PC-3 (cell line): ENCODE measurements around the gene THBS3. TPM values are rescaled to one million over a fixed set of nuclear protein-coding genes. Genes with fewer than 3 reads are reported as not detected.
"Not testable (repeated sequence)": the region's sequence is repeated elsewhere in the genome, so short reads cannot be mapped to it uniquely, and the experiment has no call there.

Source experiments
- ATAC-seq: fragments of 200-7000 bp; cut with Tn5 transposase; 2 replicates; pipeline ENCODE4 v1.9.1; 2020; ENCODE audit warnings: mild to moderate bottlenecking, moderate library complexity
- BruUV-seq: library from RNA; stranded (reverse); fragments of 400-500 nt; replicated peaks from 2 replicates; lab custom pipeline; 2021; lab: Mats Ljungman, UMichigan
- CTCF ChIA-PET: fragments of 300-600 bp; sonication (Branson Sonifier 250); formaldehyde crosslinking; loops from one replicate; lab custom pipeline; 2022; ENCODE audit warnings: antibody characterized with exemption; lab: Charles Lee
- POLR2A ChIA-PET: fragments of 300-600 bp; sonication (Branson Sonifier 250); formaldehyde crosslinking; loops from one replicate; lab custom pipeline; 2022; ENCODE audit warnings: antibody characterized with exemption; ENCODE audit not compliant: unreplicated experiment; lab: Charles Lee
- DNase-seq: peaks from one replicate; pipeline ENCODE4 v3.0.0-alpha.2; 2015
- H2AFZ ChIP-seq: fragments of 300-600 bp; sonication (generic); 2 replicates; pipeline ENCODE4 v1.6.0; 2016; ENCODE audit warnings: antibody characterized with exemption, low read length
- H3F3A ChIP-seq: fragments of 300-600 bp; sonication (generic); one replicate; pipeline ENCODE4 v1.6.0; 2017; ENCODE audit warnings: antibody characterized with exemption, low read length, control low read depth, mild to moderate bottlenecking; ENCODE audit not compliant: unreplicated experiment
- H3K27ac ChIP-seq: fragments of 300-600 bp; sonication (generic); 2 replicates; pipeline ENCODE4 v1.5.1; 2016; ENCODE audit warnings: mild to moderate bottlenecking, low read length
- H3K27me3 ChIP-seq: fragments of 300-600 bp; sonication (generic); 2 replicates; pipeline ENCODE4 v1.6.1; 2016; ENCODE audit warnings: low read length, mixed read lengths
- H3K36me3 ChIP-seq: fragments of 300-600 bp; sonication (generic); 2 replicates; pipeline ENCODE4 v1.6.1; 2016; ENCODE audit warnings: low read depth, mixed run types, low read length, mixed read lengths
- H3K4me1 ChIP-seq: fragments of 300-600 bp; sonication (generic); 2 replicates; pipeline ENCODE4 v1.5.1; 2016; ENCODE audit warnings: low read length; ENCODE audit not compliant: insufficient read depth
- H3K4me2 ChIP-seq: fragments of 300-600 bp; sonication (generic); 2 replicates; pipeline ENCODE4 v1.6.0; 2016; ENCODE audit warnings: low read length
- H3K4me3 ChIP-seq: fragments of 300-600 bp; sonication (generic); 2 replicates; pipeline ENCODE4 v1.5.1; 2016; ENCODE audit warnings: mild to moderate bottlenecking, low read length, mixed read lengths
- H3K79me2 ChIP-seq: fragments of 300-600 bp; sonication (generic); 2 replicates; pipeline ENCODE4 v1.6.1; 2017; ENCODE audit warnings: low read length, mixed read lengths
- H3K9ac ChIP-seq: fragments of 300-600 bp; sonication (generic); 2 replicates; pipeline ENCODE4 v1.6.0; 2016; ENCODE audit warnings: mild to moderate bottlenecking, low read length
- H3K9me2 ChIP-seq: fragments of 300-600 bp; sonication (generic); replicated peaks from 2 replicates; pipeline ENCODE4 v1.6.1; 2016; ENCODE audit warnings: mixed run types, low read length, mixed read lengths
- H3K9me3 ChIP-seq: fragments of 300-600 bp; sonication (generic); 2 replicates; pipeline ENCODE4 v1.6.1; 2016; ENCODE audit warnings: low read length, mixed read lengths
- H4K20me1 ChIP-seq: fragments of 300-600 bp; sonication (generic); 2 replicates; pipeline ENCODE4 v1.6.1; 2016; ENCODE audit warnings: low read length, mixed read lengths
- CTCF ChIP-seq: fragments of 300-600 bp; sonication (generic); conservative IDR thresholded peaks from 2 replicates; pipeline ENCODE4 v1.5.1; 2017; ENCODE audit warnings: antibody characterized with exemption, low read depth, mild to moderate bottlenecking, low read length
- EZH2 ChIP-seq: fragments of 300-600 bp; sonication (generic); IDR thresholded peaks from one replicate; pipeline ENCODE4 v1.6.1; 2017; ENCODE audit warnings: antibody characterized with exemption, mild to moderate bottlenecking, low read length; ENCODE audit not compliant: unreplicated experiment
- EZH2phosphoT487 ChIP-seq: fragments of 300-600 bp; sonication (generic); IDR thresholded peaks from 2 replicates; pipeline ENCODE4 v1.6.1; 2018; ENCODE audit warnings: mild to moderate bottlenecking, antibody characterized with exemption, low read length, borderline replicate concordance
- intact Hi-C: fragments of 100-400 bp; cut with micrococcal nuclease; formaldehyde crosslinking; loops from 2 replicates; pipeline ENCODE4 v1.9.0; 2023
- total RNA-seq: library from RNA; depleted of rRNA; stranded (reverse); fragments of >200 nt; gene quantifications from 2 replicates; pipeline ENCODE4 v1.2.3, GENCODE V29; 2014; rRNA removed

Gene THBS3
- total RNA-seq, 1 experiment from 2014 or later = 13.0 TPM

- Histone ChIP-seq H4K20me1 (no peaks in the 10 kb centered on the region), H3K79me2 (no peaks in the 10 kb centered on the region), H3K9ac (no peak overlapping the region), H3F3A (no peaks in the 10 kb centered on the region), H2AFZ (no peak overlapping the region), H3K4me3 (no peak overlapping the region), H3K4me2 (no peak overlapping the region), H3K9me3 (no peaks in the 10 kb centered on the region), H3K36me3 (no peaks in the 10 kb centered on the region), H3K27ac (no peak overlapping the region), H3K4me1 (no peaks in the 10 kb centered on the region), H3K27me3 (no peaks in the 10 kb centered on the region), H3K9me2 (no peaks in the 10 kb centered on the region)
- DNase-seq (no peak), ATAC-seq (no peak)
- ChIA-PET POLR2A (no interaction called here), CTCF (no interaction called here)
- intact Hi-C loops = no loop called here
- TF ChIP-seq EZH2phosphoT487 (no peak), EZH2 (no peak), CTCF (no peak)
- BruUV-seq = no TSS peak
These were observed 47.6 kb downstream of the THBS3 start for GRCh38 chr1:155160128-155160527.

- ATAC-seq = no peak
- no peak overlapping the region for H3K4me2 ChIP-seq
- no peaks in the 10 kb centered on the region for H3K4me1 ChIP-seq
- ChIA-PET CTCF (no interaction called here), POLR2A (no interaction called here)
- H3K79me2 ChIP-seq = no peaks in the 10 kb centered on the region
- no peaks in the 10 kb centered on the region for H4K20me1 ChIP-seq
- intact Hi-C loops = no loop called here
- H3K9ac ChIP-seq = no peak overlapping the region
- TF ChIP-seq CTCF (no peak), EZH2 (no peak), EZH2phosphoT487 (no peak)
- H3K36me3 ChIP-seq = no peaks in the 10 kb centered on the region
- no peak overlapping the region for H3K4me3 ChIP-seq
- no peak overlapping the region for H2AFZ ChIP-seq
- H3K9me3 ChIP-seq = no peaks in the 10 kb centered on the region
- no peaks in the 10 kb centered on the region for H3F3A ChIP-seq
- BruUV-seq = no TSS peak
- H3K27ac ChIP-seq = no peak overlapping the region
- no peaks in the 10 kb centered on the region for H3K9me2 ChIP-seq
- DNase-seq = no peak
- no peaks in the 10 kb centered on the region for H3K27me3 ChIP-seq
These were observed 48.7 kb downstream of the THBS3 start for GRCh38 chr1:155158991-155159390.

- not testable (repeated sequence) for BruUV-seq, H3K4me1 ChIP-seq, H3K4me2 ChIP-seq
These were observed 51.6 kb downstream of the THBS3 start for GRCh38 chr1:155155996-155156643.

More at GRCh38 chr1:155155996-155156643, 51.6 kb downstream of the THBS3 start:
- POLR2A ChIA-PET, ATAC-seq, H3K27ac ChIP-seq, H3K27me3 ChIP-seq, intact Hi-C loops, H3K4me3 ChIP-seq, H3K36me3 ChIP-seq, H4K20me1 ChIP-seq, H3K79me2 ChIP-seq, DNase-seq, H3K9ac ChIP-seq, H3K9me3 ChIP-seq, H3K9me2 ChIP-seq, H2AFZ ChIP-seq, H3F3A ChIP-seq: not testable (repeated sequence)
- CTCF ChIA-PET = interaction anchor here (1.0 kb wide), 1 partner anchor 17 kb away, joined by 4 read pairs; the partner anchor contains the start of gene KRTCAP2

Other genes starting within 250 kb of the THBS3 start
- gene PYGO2, start 246.1 kb downstream of the THBS3 start, total RNA-seq = 41.7 and 43.3 TPM in 2 replicates
- gene SHC1, start 237.2 kb downstream of the THBS3 start, total RNA-seq = 106 and 107 TPM in 2 replicates
- gene CKS1B, start 233.2 kb downstream of the THBS3 start, total RNA-seq = 330 and 390 TPM in 2 replicates
- 58.5 and 84.0 TPM in 2 replicates for gene FLAD1, start 224.6 kb downstream of the THBS3 start, total RNA-seq
- not detected in 2 replicates for gene LENEP, start 214.3 kb downstream of the THBS3 start, total RNA-seq
- 39.7 and 59.1 TPM in 2 replicates for gene ZBTB7B, start 205.1 kb downstream of the THBS3 start, total RNA-seq
- gene DCST2, start 174.1 kb downstream of the THBS3 start, total RNA-seq = 0.18 and 3.0 TPM in 2 replicates
- not detected in 2 replicates for gene DCST1, start 174.1 kb downstream of the THBS3 start, total RNA-seq
- 334 and 384 TPM in 2 replicates for gene ADAM15, start 156.6 kb downstream of the THBS3 start, total RNA-seq
- gene EFNA4, start 144.2 kb downstream of the THBS3 start, total RNA-seq = 36.7 and 37.4 TPM in 2 replicates
- gene EFNA3, start 129.1 kb downstream of the THBS3 start, total RNA-seq = 16.2 and 23.5 TPM in 2 replicates
- 29.4 and 49.9 TPM in 2 replicates for gene EFNA1, start 80.0 kb downstream of the THBS3 start, total RNA-seq
- gene SLC50A1, start 72.0 kb downstream of the THBS3 start, total RNA-seq = 59.2 and 75.2 TPM in 2 replicates
- 53.6 and 74.3 TPM in 2 replicates for gene DPM3, start 67.4 kb downstream of the THBS3 start, total RNA-seq
- 241 and 257 TPM in 2 replicates for gene KRTCAP2, start 34.6 kb downstream of the THBS3 start, total RNA-seq
- 4.1 and 5.4 TPM in 2 replicates for gene TRIM46, start 34.0 kb downstream of the THBS3 start, total RNA-seq
- 141 and 152 TPM in 2 replicates for gene MTX1, start 798 bp upstream of the THBS3 start, total RNA-seq
- gene ENTREP3, start 47.6 kb upstream of the THBS3 start, total RNA-seq = 30.9 and 54.7 TPM in 2 replicates
- 218 and 219 TPM in 2 replicates for gene SCAMP3, start 54.5 kb upstream of the THBS3 start, total RNA-seq
- gene CLK2, start 65.6 kb upstream of the THBS3 start, total RNA-seq = 44.5 and 49.9 TPM in 2 replicates
- gene HCN3, start 69.6 kb upstream of the THBS3 start, total RNA-seq = 1.8 and 1.9 TPM in 2 replicates
- gene PKLR, start 93.5 kb upstream of the THBS3 start, total RNA-seq = not detected in 2 replicates
- 301 and 313 TPM in 2 replicates for gene FDPS, start 101.0 kb upstream of the THBS3 start, total RNA-seq
- 80.3 and 85.1 TPM in 2 replicates for gene RUSC1, start 113.0 kb upstream of the THBS3 start, total RNA-seq